B cell (primary cell): Measurements from ENCODE around the gene DCTN3. TPM values are rescaled to one million over a fixed set of nuclear protein-coding genes. Genes with fewer than 3 reads are reported as not detected.

ENCODE experiments used
- ATAC-seq: fragments of 200-7000 bp; cut with Tn5 transposase; one replicate; pipeline ENCODE4 v1.10.0; 2021; ENCODE audit warnings: low read depth, mild to moderate bottlenecking, moderate number of reproducible peaks, moderate library complexity
- CTCF ChIA-PET: fragments of 350-600 bp; sonication (Branson Sonifier 250); formaldehyde crosslinking; loops from one replicate; lab custom pipeline; 2021; ENCODE audit warnings: antibody characterized with exemption, inconsistent platforms; lab: Charles Lee
- POLR2A ChIA-PET: fragments of 350-600 bp; sonication (Branson Sonifier 250); formaldehyde crosslinking; loops from one replicate; lab custom pipeline; 2021; ENCODE audit warnings: antibody characterized with exemption; lab: Charles Lee
- DNase-seq: peaks from one replicate; pipeline ENCODE4 v3.0.0; 2013
- H2AFZ ChIP-seq: 2 replicates; pipeline ENCODE4 v1.6.1; 2012; ENCODE audit warnings: mild to moderate bottlenecking, low read depth, low read length; ENCODE audit not compliant: insufficient read depth, poor library complexity, severe bottlenecking
- H3K27ac ChIP-seq, 2 donors: 1 replicate in 1 of 2; 2 replicates in 1 of 2; pipeline ENCODE4 v1.5.1; 2012 to 2013; ENCODE audit warnings: low read length in 2 of 2, mild to moderate bottlenecking in 2 of 2, moderate library complexity in 1 of 2
- H3K27me3 ChIP-seq, 4 experiments: fragments of 200-600 bp in 1 of 4; sonication (generic) in 1 of 4; replicated peaks in 1 of 4; 1 replicate in 2 of 4; 2 replicates in 2 of 4; pipeline versions ENCODE4 v1.6.1 to v1.7.0; 2013 to 2016; ENCODE audit warnings: low read length in 3 of 4, mild to moderate bottlenecking in 2 of 4, mixed read lengths in 1 of 4, moderate library complexity in 1 of 4; ENCODE audit not compliant: insufficient read depth in 4 of 4, control insufficient read depth in 3 of 4; ENCODE audit errors: control extremely low read depth in 1 of 4
- H3K36me3 ChIP-seq, 2 experiments: replicated peaks in 1 of 2; 1 replicate in 1 of 2; 2 replicates in 1 of 2; pipeline versions ENCODE4 v1.6.1 to v1.7.1; 2013; ENCODE audit warnings: low read length in 1 of 2; ENCODE audit not compliant: insufficient read depth in 2 of 2, control insufficient read depth in 1 of 2; ENCODE audit errors: control extremely low read depth in 1 of 2, extremely low read depth in 1 of 2
- H3K4me1 ChIP-seq, 2 donors: fragments of 200-600 bp in 1 of 2; sonication (generic) in 1 of 2; 1 replicate in 1 of 2; 2 replicates in 1 of 2; pipeline versions ENCODE4 v1.5.1 to v1.6.1; 2013 to 2017; ENCODE audit warnings: low read length in 2 of 2; ENCODE audit not compliant: control insufficient read depth in 2 of 2, insufficient read depth in 2 of 2
- H3K4me2 ChIP-seq: replicated peaks from 2 replicates; pipeline ENCODE3; 2012; ENCODE audit warnings: mild to moderate bottlenecking, low read depth, low read length; ENCODE audit not compliant: poor library complexity, severe bottlenecking
- H3K4me3 ChIP-seq, 5 experiments: fragments of 200-600 bp in 1 of 5; sonication (generic) in 1 of 5; 1 replicate in 3 of 5; 2 replicates in 2 of 5; pipeline versions ENCODE4 v1.5.1 to v1.7.0; 2011 to 2016; ENCODE audit warnings: low read length in 4 of 5, mild to moderate bottlenecking in 4 of 5, low read depth in 2 of 5, control low read depth in 1 of 5, moderate library complexity in 1 of 5; ENCODE audit not compliant: insufficient read depth in 1 of 5; ENCODE audit errors: control extremely low read depth in 1 of 5, extremely low read depth in 1 of 5
- H3K79me2 ChIP-seq: fragments of 200-600 bp; sonication (generic); one replicate; pipeline ENCODE4 v1.6.0; 2016; ENCODE audit warnings: low read length; ENCODE audit not compliant: control insufficient read depth, insufficient read depth
- H3K9ac ChIP-seq: fragments of 200-600 bp; sonication (generic); 2 replicates; pipeline ENCODE4 v1.6.1; 2017; ENCODE audit warnings: mild to moderate bottlenecking, low read length, moderate library complexity
- H3K9me3 ChIP-seq, 3 donors: one replicate each; pipeline versions ENCODE4 v1.6.1 to v1.7.1; 2013; ENCODE audit warnings: low read length in 2 of 3; ENCODE audit not compliant: control insufficient read depth in 2 of 3, insufficient read depth in 1 of 3; ENCODE audit errors: control extremely low read depth in 1 of 3
- H4K20me1 ChIP-seq: 2 replicates; pipeline ENCODE4 v1.6.0; 2012; ENCODE audit warnings: mild to moderate bottlenecking, low read length; ENCODE audit not compliant: insufficient read depth, control insufficient read depth, poor library complexity, severe bottlenecking
- H3K27ac Mint-ChIP-seq: one replicate; pipeline ENCODE4 v1.8.0; 2021; ENCODE audit warnings: mixed read lengths
- H3K27me3 Mint-ChIP-seq: one replicate; pipeline ENCODE4 v1.8.0; 2021; ENCODE audit warnings: mixed read lengths
- H3K4me1 Mint-ChIP-seq: one replicate; pipeline ENCODE4 v1.8.0; 2021; ENCODE audit warnings: mixed read lengths
- H3K4me3 Mint-ChIP-seq: one replicate; pipeline ENCODE4 v1.8.0; 2021; ENCODE audit warnings: mixed read lengths
- H3K9me3 Mint-ChIP-seq: one replicate; pipeline ENCODE4 v1.8.0; 2022; ENCODE audit warnings: mixed read lengths; ENCODE audit not compliant: insufficient read depth
- EZH2 ChIP-seq: IDR thresholded peaks from 2 replicates; pipeline ENCODE4 v1.6.1; 2012; ENCODE audit warnings: borderline replicate concordance, low read depth, mild to moderate bottlenecking, moderate library complexity, low read length; ENCODE audit not compliant: insufficient read depth, poor library complexity, severe bottlenecking
- WGBS: methylation state at CpG from one replicate; pipeline ENCODE4 v1.1.5; 2013; ENCODE audit warnings: missing lambda C conversion rate; ENCODE audit not compliant: insufficient coverage; 5-methylcytosine and 5-hydroxymethylcytosine counted together
- intact Hi-C: fragments of 100-400 bp; cut with micrococcal nuclease; formaldehyde crosslinking; loops from one replicate; pipeline ENCODE4 v1.10.0; 2022
- polyA plus RNA-seq: library from polyadenylated mRNA; depleted of rRNA; stranded (reverse); fragments of >200 nt; gene quantifications from 2 replicates; pipeline ENCODE4 v1.2.3, GENCODE V29; 2012
- total RNA-seq, 2 donors: library from RNA; stranded (reverse); fragments of 120-200 nt in 1 of 2; gene quantifications; 1 replicate in 1 of 2; 2 replicates in 1 of 2; pipeline versions ENCODE4 v1.2.3 to v1.2.4, GENCODE V29; 2013 to 2022
- TF ChIP-seq, protein P1 (sequence below): fragments of 200-600 bp; IDR thresholded peaks from one replicate; pipeline ENCODE4 v1.8.0; 2022; ENCODE audit warnings: antibody characterized with exemption, mild to moderate bottlenecking

Gene DCTN3
- total and polyA plus RNA-seq, 2 donors (not counting 1 experiment from before 2014, with no cell fraction given) = 48.2 to 75.0 TPM

- Histone ChIP-seq H3K27me3 (peaks cover 0 to 77% (median 62%) of the 10 kb centered on the region in 4 experiments), H3K9me3 (peaks cover 0 to 41% (median 1%) of the 10 kb centered on the region in 3 donors), H3K4me1 (peaks cover 43 to 56% of the 10 kb centered on the region in 2 donors), H3K27ac (no peak overlapping the region), H2AFZ (peak overlapping the region; percentile 40), H3K4me2 (peak overlapping the region; percentile 70), H3K36me3 (no peaks in the 10 kb centered on the region), H3K79me2 (peaks cover 25% of the 10 kb centered on the region), H3K4me3 (peak overlapping the region in 1 of 5 experiments; percentile 12), H3K9ac (peak overlapping the region; percentile 18), H4K20me1 (peaks cover 6% of the 10 kb centered on the region)
- ChIA-PET CTCF (interaction anchor here (2.0 to 7.6 kb wide), 2 partner anchors 10 to 14 kb away, joined by 5 to 64 read pairs; partner anchors contain the start of gene SIGMAR1), POLR2A (interaction anchor here (0.6 kb wide), 1 partner anchor 14 kb away, joined by 4 read pairs; no protein-coding TSS in a partner anchor)
- 7% methylated on average over 56 of the region's 63 CpGs for WGBS
- intact Hi-C loops = no loop called here
- DNase-seq (peak; percentile 58), ATAC-seq (no peak)
- TF ChIP-seq, protein P1, sequence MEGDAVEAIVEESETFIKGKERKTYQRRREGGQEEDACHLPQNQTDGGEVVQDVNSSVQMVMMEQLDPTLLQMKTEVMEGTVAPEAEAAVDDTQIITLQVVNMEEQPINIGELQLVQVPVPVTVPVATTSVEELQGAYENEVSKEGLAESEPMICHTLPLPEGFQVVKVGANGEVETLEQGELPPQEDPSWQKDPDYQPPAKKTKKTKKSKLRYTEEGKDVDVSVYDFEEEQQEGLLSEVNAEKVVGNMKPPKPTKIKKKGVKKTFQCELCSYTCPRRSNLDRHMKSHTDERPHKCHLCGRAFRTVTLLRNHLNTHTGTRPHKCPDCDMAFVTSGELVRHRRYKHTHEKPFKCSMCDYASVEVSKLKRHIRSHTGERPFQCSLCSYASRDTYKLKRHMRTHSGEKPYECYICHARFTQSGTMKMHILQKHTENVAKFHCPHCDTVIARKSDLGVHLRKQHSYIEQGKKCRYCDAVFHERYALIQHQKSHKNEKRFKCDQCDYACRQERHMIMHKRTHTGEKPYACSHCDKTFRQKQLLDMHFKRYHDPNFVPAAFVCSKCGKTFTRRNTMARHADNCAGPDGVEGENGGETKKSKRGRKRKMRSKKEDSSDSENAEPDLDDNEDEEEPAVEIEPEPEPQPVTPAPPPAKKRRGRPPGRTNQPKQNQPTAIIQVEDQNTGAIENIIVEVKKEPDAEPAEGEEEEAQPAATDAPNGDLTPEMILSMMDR = no peak
- TF ChIP-seq EZH2 = peak; percentile 26
- H3K9me3 Mint-ChIP-seq = no peaks in the 10 kb centered on the region
- H3K4me3 Mint-ChIP-seq = peak overlapping the region; percentile 67
- peaks cover 61% of the 10 kb centered on the region for H3K27me3 Mint-ChIP-seq
- peaks cover 43% of the 10 kb centered on the region for H3K4me1 Mint-ChIP-seq
- H3K27ac Mint-ChIP-seq = no peak overlapping the region
Observed at GRCh38 chr9:34623374-34624235, 3.3 kb upstream of the DCTN3 start.
